ENCODE measurements around the gene CUL9. TPM values are rescaled to one million over a fixed set of nuclear protein-coding genes. Genes with fewer than 3 reads are reported as not detected.

The CUL9 gene
- total and polyA plus RNA-seq, 8 donors = 35.9 to 55.1 (median 41.0) TPM

- H3K27me3 ChIP-seq = no peaks in the 10 kb centered on the region
- no peak overlapping the region for H3K4me3 ChIP-seq
- TF ChIP-seq CTCF (IDR thresholded peaks at IDR 0.05) = no peak
- ATAC-seq = no peak
- no peaks in the 10 kb centered on the region for H3K9me3 ChIP-seq
- H3K4me1 ChIP-seq = peaks cover 4 to 12% of the 10 kb centered on the region in 2 donors
- peaks cover 0 to 4% of the 10 kb centered on the region in 2 donors for H3K36me3 ChIP-seq
- intact Hi-C loops (cut with DNase I) = loop anchor here in 1 of 2 donors (10.0 kb wide), 1 partner anchor 243 kb away; no protein-coding TSS in a partner anchor
- no peak overlapping the region for H3K27ac ChIP-seq
- no peak for DNase-seq
Measured at GRCh38 chr6:43147691-43148477, 34.1 kb upstream of the CUL9 start.

GRCh38 chr6:43149265-43149664 is 32.7 kb upstream of the CUL9 start:
- no peak overlapping the region for H3K27ac ChIP-seq
- H3K27me3 ChIP-seq = no peaks in the 10 kb centered on the region
- DNase-seq (no peak), ATAC-seq (no peak)
- no peak for TF ChIP-seq CTCF (IDR thresholded peaks at IDR 0.05)
- H3K4me1 ChIP-seq = no peaks in the 10 kb centered on the region
- peaks cover 0 to 4% of the 10 kb centered on the region in 2 donors for H3K36me3 ChIP-seq
- H3K4me3 ChIP-seq = no peak overlapping the region
- no peaks in the 10 kb centered on the region for H3K9me3 ChIP-seq
- intact Hi-C loops (cut with DNase I) = loop anchor here in 1 of 2 donors (10.0 kb wide), 1 partner anchor 244 kb away; no protein-coding TSS in a partner anchor

- Histone ChIP-seq H3K27me3 (no peaks in the 10 kb centered on the region), H3K27ac (no peak overlapping the region), H3K4me3 (no peak overlapping the region), H3K36me3 (peaks cover 0 to 4% of the 10 kb centered on the region in 2 donors), H3K4me1 (no peaks in the 10 kb centered on the region), H3K9me3 (no peaks in the 10 kb centered on the region)
- intact Hi-C loops (cut with DNase I) = no loop called here
- TF ChIP-seq CTCF (IDR thresholded peaks at IDR 0.05) = no peak
- peak; percentile 72 for ATAC-seq
- no peak for DNase-seq
Measured at GRCh38 chr6:43150051-43150751, 31.8 kb upstream of the CUL9 start.

GRCh38 chr6:43159599-43159998 is 22.4 kb upstream of the CUL9 start:
- intact Hi-C loops (cut with DNase I) = no loop called here
- Histone ChIP-seq H3K9me3 (no peaks in the 10 kb centered on the region), H3K36me3 (peaks cover 0 to 14% of the 10 kb centered on the region in 2 donors), H3K27ac (no peak overlapping the region), H3K4me1 (no peaks in the 10 kb centered on the region), H3K27me3 (no peaks in the 10 kb centered on the region), H3K4me3 (no peak overlapping the region)
- no peak for TF ChIP-seq CTCF (IDR thresholded peaks at IDR 0.05)
- ATAC-seq = no peak
- no peak for DNase-seq

GRCh38 chr6:43163899-43164298 is 18.1 kb upstream of the CUL9 start:
- no peaks in the 10 kb centered on the region for H3K9me3 ChIP-seq
- no peak for DNase-seq
- no peak overlapping the region for H3K27ac ChIP-seq
- TF ChIP-seq CTCF (IDR thresholded peaks at IDR 0.05) = no peak
- intact Hi-C loops (cut with DNase I) = no loop called here
- no peak overlapping the region for H3K4me3 ChIP-seq
- no peaks in the 10 kb centered on the region for H3K4me1 ChIP-seq
- no peaks in the 10 kb centered on the region for H3K27me3 ChIP-seq
- H3K36me3 ChIP-seq = peaks cover 0 to 14% of the 10 kb centered on the region in 2 donors
- no peak for ATAC-seq
